PFSK-1 (cell line): ENCODE data around the gene STX11.

Experiments
- FOXP2 ChIP-seq: optimal IDR thresholded peaks from 2 replicates; pipeline ENCODE3; 2011; ENCODE audit warnings: borderline replicate concordance, control low read depth, inconsistent platforms; ENCODE audit not compliant: insufficient read depth; ENCODE audit errors: extremely low read length, extremely low read depth
- POLR2AphosphoS5 ChIP-seq: IDR thresholded peaks from 2 replicates; pipeline ENCODE4 v1.6.1; 2012; ENCODE audit warnings: low read depth, mild to moderate bottlenecking, control low read depth, low read length, moderate library complexity
- SIN3A ChIP-seq: IDR thresholded peaks from 2 replicates; pipeline ENCODE4 v1.6.1; 2012; ENCODE audit warnings: mild to moderate bottlenecking, low read length, moderate library complexity, borderline replicate concordance; ENCODE audit not compliant: insufficient read depth
- TAF1 ChIP-seq: IDR thresholded peaks from 2 replicates; pipeline ENCODE4 v1.6.1; 2012; ENCODE audit warnings: low read length, control low read depth, borderline replicate concordance; ENCODE audit not compliant: insufficient read depth
- TF ChIP-seq, protein P1 (sequence below), 2 experiments: IDR thresholded peaks; 2 replicates each; pipeline versions ENCODE4 v1.6.1 to v1.8.0; 2011 to 2012; ENCODE audit warnings: low read depth in 2 of 2, low read length in 2 of 2, control low read depth in 1 of 2, inconsistent platforms in 1 of 2, mild to moderate bottlenecking in 1 of 2, moderate library complexity in 1 of 2; ENCODE audit not compliant: insufficient read depth in 1 of 2

Gene STX11

DNA sequence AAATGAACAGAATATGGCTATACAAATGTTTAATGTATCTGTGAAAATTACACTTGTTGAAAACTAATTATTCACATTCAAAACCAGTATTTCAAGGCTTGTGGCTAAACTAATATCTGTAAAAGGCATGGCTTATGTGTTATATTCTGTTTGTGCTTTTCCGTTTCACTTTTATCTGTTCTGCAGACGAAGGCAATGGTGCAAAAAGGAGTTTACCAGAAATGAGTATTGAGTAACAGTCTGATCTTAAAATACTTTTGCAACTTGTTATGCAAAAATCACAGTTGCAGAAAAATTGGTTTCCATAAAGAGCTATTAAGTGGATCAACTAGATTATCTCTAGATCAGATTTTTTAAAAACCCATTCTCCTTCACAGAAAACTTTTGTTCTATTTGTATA, 9.4 kb upstream of the STX11 start:
- TF ChIP-seq TAF1, result no peak
- TF ChIP-seq SIN3A, result no peak
- TF ChIP-seq FOXP2, result no peak
- TF ChIP-seq, protein P1, sequence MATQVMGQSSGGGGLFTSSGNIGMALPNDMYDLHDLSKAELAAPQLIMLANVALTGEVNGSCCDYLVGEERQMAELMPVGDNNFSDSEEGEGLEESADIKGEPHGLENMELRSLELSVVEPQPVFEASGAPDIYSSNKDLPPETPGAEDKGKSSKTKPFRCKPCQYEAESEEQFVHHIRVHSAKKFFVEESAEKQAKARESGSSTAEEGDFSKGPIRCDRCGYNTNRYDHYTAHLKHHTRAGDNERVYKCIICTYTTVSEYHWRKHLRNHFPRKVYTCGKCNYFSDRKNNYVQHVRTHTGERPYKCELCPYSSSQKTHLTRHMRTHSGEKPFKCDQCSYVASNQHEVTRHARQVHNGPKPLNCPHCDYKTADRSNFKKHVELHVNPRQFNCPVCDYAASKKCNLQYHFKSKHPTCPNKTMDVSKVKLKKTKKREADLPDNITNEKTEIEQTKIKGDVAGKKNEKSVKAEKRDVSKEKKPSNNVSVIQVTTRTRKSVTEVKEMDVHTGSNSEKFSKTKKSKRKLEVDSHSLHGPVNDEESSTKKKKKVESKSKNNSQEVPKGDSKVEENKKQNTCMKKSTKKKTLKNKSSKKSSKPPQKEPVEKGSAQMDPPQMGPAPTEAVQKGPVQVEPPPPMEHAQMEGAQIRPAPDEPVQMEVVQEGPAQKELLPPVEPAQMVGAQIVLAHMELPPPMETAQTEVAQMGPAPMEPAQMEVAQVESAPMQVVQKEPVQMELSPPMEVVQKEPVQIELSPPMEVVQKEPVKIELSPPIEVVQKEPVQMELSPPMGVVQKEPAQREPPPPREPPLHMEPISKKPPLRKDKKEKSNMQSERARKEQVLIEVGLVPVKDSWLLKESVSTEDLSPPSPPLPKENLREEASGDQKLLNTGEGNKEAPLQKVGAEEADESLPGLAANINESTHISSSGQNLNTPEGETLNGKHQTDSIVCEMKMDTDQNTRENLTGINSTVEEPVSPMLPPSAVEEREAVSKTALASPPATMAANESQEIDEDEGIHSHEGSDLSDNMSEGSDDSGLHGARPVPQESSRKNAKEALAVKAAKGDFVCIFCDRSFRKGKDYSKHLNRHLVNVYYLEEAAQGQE (IDR thresholded peaks at IDR 0.05; ENCODE audit: insufficient read depth in 1 of 2, low read depth in 2 of 2, low read length in 2 of 2), result no peak
- no peak for TF ChIP-seq POLR2AphosphoS5

DNA sequence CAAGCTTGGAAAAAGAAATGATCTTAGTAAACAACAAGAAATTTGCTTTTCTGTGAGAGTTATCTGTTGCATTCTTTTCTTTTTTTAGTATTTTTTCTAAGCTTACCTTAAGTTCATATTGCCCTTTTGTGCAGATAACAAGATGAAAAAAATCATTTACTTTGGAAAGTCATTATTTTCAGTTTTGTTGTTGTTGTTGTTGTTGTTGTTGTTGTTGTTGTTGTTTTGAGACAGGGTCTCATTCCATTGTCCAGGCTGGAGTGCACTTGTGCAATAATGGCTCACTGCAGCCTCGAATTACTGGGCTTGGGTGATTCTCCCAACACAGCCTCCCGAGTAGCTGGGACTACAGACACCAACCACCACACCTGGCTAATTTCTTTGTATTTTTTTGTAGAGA, 8.8 kb upstream of the STX11 start:
- no peak for TF ChIP-seq POLR2AphosphoS5
- no peak for TF ChIP-seq FOXP2
- TF ChIP-seq, protein P1 (IDR thresholded peaks at IDR 0.05; ENCODE audit: insufficient read depth in 1 of 2, low read depth in 2 of 2, low read length in 2 of 2), result no peak
- no peak for TF ChIP-seq SIN3A
- no peak for TF ChIP-seq TAF1

DNA sequence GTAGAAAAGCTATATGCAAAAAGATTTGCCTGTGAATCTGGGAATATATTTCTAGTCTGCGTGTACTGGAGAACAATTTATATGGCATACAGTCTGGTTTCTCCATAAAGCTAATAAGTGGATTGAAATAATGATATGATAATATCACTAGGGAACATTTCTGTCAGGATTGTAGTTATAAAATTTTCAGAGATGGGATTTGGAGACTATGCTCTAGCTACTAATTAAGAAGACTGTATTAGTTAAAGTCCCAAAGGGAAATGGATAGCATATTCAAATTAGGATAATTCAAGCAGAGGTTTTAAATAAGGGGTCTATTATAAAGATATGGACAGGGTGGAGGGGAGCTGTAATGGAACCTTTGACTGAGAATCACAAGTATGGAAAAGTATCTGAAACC, 7.2 kb upstream of the STX11 start:
- TF ChIP-seq SIN3A (no peak), TAF1 (no peak), POLR2AphosphoS5 (no peak), FOXP2 (no peak)
- TF ChIP-seq, protein P1 (IDR thresholded peaks at IDR 0.05; ENCODE audit: insufficient read depth in 1 of 2, low read depth in 2 of 2, low read length in 2 of 2), result no peak

DNA sequence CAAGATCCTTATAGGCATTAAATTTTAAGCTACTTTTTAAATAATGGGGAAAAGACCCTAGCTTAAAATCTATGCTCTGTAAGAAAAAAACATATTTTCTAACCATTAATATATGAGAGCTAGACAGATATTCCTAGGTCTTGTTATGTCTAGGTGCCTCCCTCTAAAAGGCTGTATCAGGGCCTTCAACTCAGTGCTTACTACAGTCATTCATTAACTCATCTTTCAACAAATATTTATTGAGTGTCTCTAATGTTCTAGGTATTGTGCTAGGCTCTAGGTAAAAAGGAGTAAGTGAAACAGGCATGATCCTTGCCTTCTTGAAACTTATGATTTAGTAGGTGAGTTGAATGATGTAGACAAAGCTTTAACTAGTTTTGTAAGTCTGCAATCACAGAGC, 6.4 kb upstream of the STX11 start:
- TF ChIP-seq SIN3A, result no peak
- TF ChIP-seq, protein P1 (IDR thresholded peaks at IDR 0.05; ENCODE audit: insufficient read depth in 1 of 2, low read depth in 2 of 2, low read length in 2 of 2), result no peak
- no peak for TF ChIP-seq TAF1
- TF ChIP-seq POLR2AphosphoS5, result no peak
- no peak for TF ChIP-seq FOXP2

DNA sequence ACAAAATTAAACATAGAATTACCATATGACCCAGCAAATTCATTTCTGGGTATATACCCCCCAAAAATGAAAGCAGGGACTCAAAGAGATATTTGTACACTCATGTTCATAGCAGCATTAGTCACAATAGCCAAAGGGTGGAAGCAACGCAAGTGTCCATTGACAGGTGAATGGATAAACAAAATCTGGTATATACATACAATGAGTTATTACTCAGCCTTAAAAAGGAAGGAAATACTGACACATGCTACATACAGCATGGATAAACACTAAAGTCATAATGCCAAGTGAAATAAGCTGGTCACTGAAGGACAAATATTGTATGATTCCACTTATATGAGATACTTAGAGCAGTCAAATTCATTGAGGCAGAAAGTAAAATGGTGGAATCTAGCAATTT, 5.3 kb upstream of the STX11 start:
- TF ChIP-seq FOXP2 (no peak), TAF1 (no peak), POLR2AphosphoS5 (no peak), SIN3A (no peak)
- TF ChIP-seq, protein P1 (IDR thresholded peaks at IDR 0.05; ENCODE audit: insufficient read depth in 1 of 2, low read depth in 2 of 2, low read length in 2 of 2), result no peak
